Endothelial cell of umbilical vein (primary cell): ENCODE data around the gene NT5C3A. TPM values are rescaled to one million over a fixed set of nuclear protein-coding genes. Genes with fewer than 3 reads are reported as not detected.

ENCODE experiments used
- BruUV-seq: library from RNA; stranded (reverse); fragments of 400-500 nt; replicated peaks from 2 replicates; lab custom pipeline; 2021; lab: Mats Ljungman, UMichigan
- CTCF ChIA-PET: fragments of 300-600, 350-600 bp; sonication (Branson Sonifier 250); formaldehyde crosslinking; loops from one replicate; lab custom pipeline; 2021; ENCODE audit warnings: antibody characterized with exemption, inconsistent platforms; lab: Charles Lee
- POLR2A ChIA-PET: fragments of 300-600, 350-600 bp; sonication (Branson Sonifier 250); formaldehyde crosslinking; loops from one replicate; lab custom pipeline; 2021; ENCODE audit warnings: antibody characterized with exemption, inconsistent platforms; lab: Charles Lee
- DNase-seq: peaks from one replicate; pipeline ENCODE4 v3.0.0-alpha.2; 2011; ENCODE audit warnings: low read depth, low spot score
- FAIRE-seq: peaks from 2 replicates; lab custom pipeline; 2011; peaks lifted over from hg19 to GRCh38; lab: Jason Lieb, UNC
- H2AFZ ChIP-seq: 2 replicates; pipeline ENCODE4 v1.6.0; 2012; ENCODE audit warnings: low read depth, low read length, control low read depth, inconsistent platforms
- H3K27ac ChIP-seq: 2 replicates; pipeline ENCODE4 v1.5.1; 2011; ENCODE audit warnings: low read depth, mild to moderate bottlenecking, control low read depth, low read length, moderate library complexity; ENCODE audit not compliant: insufficient read depth
- H3K27me3 ChIP-seq, 2 experiments: 2 replicates each; pipeline versions ENCODE4 v1.6.0 to v1.6.1; 2011; ENCODE audit warnings: low read length in 2 of 2, mixed read lengths in 1 of 2; ENCODE audit not compliant: control insufficient read depth in 2 of 2, insufficient read depth in 2 of 2
- H3K36me3 ChIP-seq, 2 experiments: 2 replicates in 1 of 2; 3 replicates in 1 of 2; pipeline ENCODE4 v1.5.1; 2011; ENCODE audit warnings: low read length in 2 of 2, mild to moderate bottlenecking in 1 of 2, moderate library complexity in 1 of 2; ENCODE audit not compliant: control insufficient read depth in 2 of 2, insufficient read depth in 2 of 2; ENCODE audit errors: extremely low read depth in 1 of 2
- H3K4me1 ChIP-seq: 3 replicates; pipeline ENCODE4 v1.5.1; 2011; ENCODE audit warnings: mild to moderate bottlenecking, low read length; ENCODE audit not compliant: control insufficient read depth, insufficient read depth; ENCODE audit errors: extremely low read depth
- H3K4me2 ChIP-seq: 2 replicates; pipeline ENCODE4 v1.6.1; 2011; ENCODE audit warnings: low read length, control low read depth, mixed read lengths; ENCODE audit not compliant: insufficient read depth
- H3K4me3 ChIP-seq, 3 experiments: fragments of 200-600 bp in 1 of 3; sonication (generic), shearing (Covaris generic) in 1 of 3; replicated peaks in 1 of 3; 2 replicates each; pipeline ENCODE4 v1.5.1; 2011 to 2016; ENCODE audit warnings: control low read depth in 3 of 3, low read length in 3 of 3, mild to moderate bottlenecking in 2 of 3, inconsistent platforms in 1 of 3, low read depth in 1 of 3, moderate library complexity in 1 of 3; ENCODE audit not compliant: insufficient read depth in 1 of 3
- H3K79me2 ChIP-seq: 2 replicates; pipeline ENCODE4 v1.6.0; 2012; ENCODE audit warnings: low read length, inconsistent platforms; ENCODE audit not compliant: control insufficient read depth, insufficient read depth
- H3K9ac ChIP-seq: replicated peaks from 2 replicates; pipeline ENCODE3; 2011; ENCODE audit warnings: low read length, control low read depth; ENCODE audit not compliant: insufficient read depth; ENCODE audit errors: extremely low read depth
- H3K9me1 ChIP-seq: replicated peaks from 3 replicates; pipeline ENCODE4 v1.6.0; 2011; ENCODE audit warnings: mild to moderate bottlenecking, low read length; ENCODE audit not compliant: control insufficient read depth, insufficient read depth; ENCODE audit errors: extremely low read depth
- H3K9me3 ChIP-seq: replicated peaks from 2 replicates; pipeline ENCODE4 v1.5.1; 2012; ENCODE audit warnings: low read length, inconsistent platforms; ENCODE audit not compliant: control insufficient read depth, insufficient read depth
- H4K20me1 ChIP-seq: replicated peaks from 2 replicates; pipeline ENCODE3; 2011; ENCODE audit warnings: mild to moderate bottlenecking, low read length; ENCODE audit not compliant: control insufficient read depth, insufficient read depth; ENCODE audit errors: extremely low read depth
- EZH2 ChIP-seq: IDR thresholded peaks from 2 replicates; pipeline ENCODE4 v1.6.1; 2012; ENCODE audit warnings: borderline replicate concordance, low read depth, mild to moderate bottlenecking, moderate library complexity, low read length, inconsistent platforms; ENCODE audit not compliant: severe bottlenecking
- FOS ChIP-seq: IDR thresholded peaks from 2 replicates; pipeline ENCODE4 v1.6.1; 2011; ENCODE audit warnings: mild to moderate bottlenecking, low read length, moderate library complexity, borderline replicate concordance; ENCODE audit not compliant: insufficient read depth
- GATA2 ChIP-seq: IDR thresholded peaks from 2 replicates; pipeline ENCODE4 v1.7.0; 2011; ENCODE audit warnings: low read depth, mild to moderate bottlenecking, moderate library complexity, mixed read lengths, low read length; ENCODE audit not compliant: insufficient read length, insufficient read depth
- JUN ChIP-seq: IDR thresholded peaks from 2 replicates; pipeline ENCODE4 v1.6.1; 2011; ENCODE audit warnings: borderline replicate concordance, low read depth; ENCODE audit not compliant: insufficient read length, insufficient read depth
- MYC ChIP-seq: IDR thresholded peaks from one replicate; pipeline ENCODE4 v1.6.1; 2011; ENCODE audit warnings: mild to moderate bottlenecking, low read depth, low read length
- POLR2A ChIP-seq: IDR thresholded peaks from 2 replicates; pipeline ENCODE4 v1.6.1; 2012; ENCODE audit warnings: low read depth, mild to moderate bottlenecking, control low read depth, low read length
- POLR2AphosphoS5 ChIP-seq: IDR thresholded peaks from 2 replicates; pipeline ENCODE4 v1.6.1; 2012; ENCODE audit warnings: low read depth, mild to moderate bottlenecking, control low read depth, low read length, moderate library complexity; ENCODE audit not compliant: insufficient read depth
- dilution Hi-C: fragments of 300-500 bp; cut with MboI; formaldehyde crosslinking; loops from one replicate; pipeline ENCODE4 v1.15.0; 2019; ENCODE audit warnings: low sequenced_read_pairs; ENCODE audit not compliant: extremely low pct_ligation_motif_present
- intact Hi-C: fragments of 100-400 bp; cut with micrococcal nuclease; formaldehyde crosslinking; loops from one replicate; pipeline ENCODE4 v1.10.0; 2022
- polyA plus RNA-seq, 4 experiments: library from polyadenylated mRNA; depleted of rRNA in 3 of 4; stranded (reverse) in 3 of 4; unstranded in 1 of 4; fragments of >200 nt; gene quantifications; 2 replicates each; pipeline versions ENCODE4 v1.2.1 to v1.2.3, GENCODE V29; 2011 to 2012; ENCODE audit warnings: missing spikeins in 1 of 4
- total RNA-seq: library from RNA; stranded (reverse); gene quantifications from 2 replicates; pipeline ENCODE4 v1.2.3, GENCODE V29; 2021
- TF ChIP-seq, protein P1 (sequence below): IDR thresholded peaks from 2 replicates; pipeline ENCODE4 v1.6.1; 2011; ENCODE audit not compliant: insufficient read depth, insufficient read length
- TF ChIP-seq, protein P2 (sequence below), 2 donors: IDR thresholded peaks; 1 replicate in 1 of 2; 2 replicates in 1 of 2; pipeline ENCODE4 v1.5.1; 2011; ENCODE audit warnings: low read length in 2 of 2, mild to moderate bottlenecking in 2 of 2, moderate library complexity in 2 of 2, control low read depth in 1 of 2, inconsistent platforms in 1 of 2, low read depth in 1 of 2; ENCODE audit not compliant: insufficient read depth in 1 of 2; ENCODE audit errors: extremely low read depth in 1 of 2

NT5C3A gene
- total and polyA plus RNA-seq, 2 donors (not counting 3 experiments of a cell fraction or from before 2014, with no cell fraction given): 7.1 to 22.6 TPM

GRCh38 chr7:33044986-33045385 lies 17.6 kb downstream of the NT5C3A start:
- Histone ChIP-seq H3K36me3 (no peaks in the 10 kb centered on the region), H3K27ac (no peak overlapping the region), H3K9me3 (no peaks in the 10 kb centered on the region), H3K9ac (no peak overlapping the region), H3K27me3 (no peaks in the 10 kb centered on the region), H3K4me1 (peaks cover 1% of the 10 kb centered on the region), H2AFZ (no peak overlapping the region), H3K4me2 (no peak overlapping the region), H4K20me1 (peaks cover 6% of the 10 kb centered on the region), H3K9me1 (no peaks in the 10 kb centered on the region), H3K4me3 (no peak overlapping the region), H3K79me2 (peaks cover 79% of the 10 kb centered on the region)
- TF ChIP-seq POLR2A (no peak), JUN (no peak)
- dilution Hi-C loops (no loop called here), intact Hi-C loops (no loop called here)
- FAIRE-seq (no peak), DNase-seq (no peak)
- CTCF ChIA-PET: interaction anchor here (1.3 kb wide), 1 partner anchor 244 kb away, joined by 4 read pairs; no protein-coding TSS in a partner anchor
- POLR2A ChIA-PET: no interaction called here
- BruUV-seq: no TSS peak

DNA sequence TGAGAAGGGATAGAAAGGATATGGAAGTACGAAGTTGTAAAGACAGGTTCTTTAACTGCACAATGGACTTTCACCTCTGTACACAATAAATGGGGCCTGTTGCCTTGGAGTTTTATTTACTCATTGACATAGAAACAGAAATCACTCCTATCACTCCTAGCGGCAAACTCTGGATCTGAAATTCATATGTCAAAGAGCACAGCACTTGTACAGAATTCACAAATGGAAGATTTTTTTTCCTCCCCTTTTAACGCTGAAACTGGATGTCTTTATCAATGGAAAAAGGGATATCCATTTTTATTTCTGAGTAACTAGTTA lies 18.2 kb downstream of the NT5C3A start:
- no peaks in the 10 kb centered on the region for H3K9me3 ChIP-seq
- H2AFZ ChIP-seq: no peak overlapping the region
- H3K36me3 ChIP-seq: no peaks in the 10 kb centered on the region
- dilution Hi-C loops (no loop called here), intact Hi-C loops (no loop called here)
- no peaks in the 10 kb centered on the region for H3K27me3 ChIP-seq
- peaks cover 79% of the 10 kb centered on the region for H3K79me2 ChIP-seq
- H3K27ac ChIP-seq: no peak overlapping the region
- no peak overlapping the region for H3K9ac ChIP-seq
- H3K9me1 ChIP-seq: no peaks in the 10 kb centered on the region
- H3K4me2 ChIP-seq: no peak overlapping the region
- BruUV-seq: no TSS peak
- peaks cover 7% of the 10 kb centered on the region for H3K4me1 ChIP-seq
- POLR2A ChIA-PET: no interaction called here
- FAIRE-seq (no peak), DNase-seq (no peak)
- no peak overlapping the region for H3K4me3 ChIP-seq
- CTCF ChIA-PET: interaction anchor here (1.3 kb wide), 1 partner anchor 244 kb away, joined by 4 read pairs; no protein-coding TSS in a partner anchor
- H4K20me1 ChIP-seq: peaks cover 6% of the 10 kb centered on the region
- TF ChIP-seq GATA2 (no peak), JUN (no peak), FOS (no peak), MYC (no peak), POLR2A (no peak), POLR2AphosphoS5 (no peak), EZH2 (no peak)
- TF ChIP-seq, protein P1, sequence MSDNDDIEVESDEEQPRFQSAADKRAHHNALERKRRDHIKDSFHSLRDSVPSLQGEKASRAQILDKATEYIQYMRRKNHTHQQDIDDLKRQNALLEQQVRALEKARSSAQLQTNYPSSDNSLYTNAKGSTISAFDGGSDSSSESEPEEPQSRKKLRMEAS: no peak
- TF ChIP-seq, protein P2, sequence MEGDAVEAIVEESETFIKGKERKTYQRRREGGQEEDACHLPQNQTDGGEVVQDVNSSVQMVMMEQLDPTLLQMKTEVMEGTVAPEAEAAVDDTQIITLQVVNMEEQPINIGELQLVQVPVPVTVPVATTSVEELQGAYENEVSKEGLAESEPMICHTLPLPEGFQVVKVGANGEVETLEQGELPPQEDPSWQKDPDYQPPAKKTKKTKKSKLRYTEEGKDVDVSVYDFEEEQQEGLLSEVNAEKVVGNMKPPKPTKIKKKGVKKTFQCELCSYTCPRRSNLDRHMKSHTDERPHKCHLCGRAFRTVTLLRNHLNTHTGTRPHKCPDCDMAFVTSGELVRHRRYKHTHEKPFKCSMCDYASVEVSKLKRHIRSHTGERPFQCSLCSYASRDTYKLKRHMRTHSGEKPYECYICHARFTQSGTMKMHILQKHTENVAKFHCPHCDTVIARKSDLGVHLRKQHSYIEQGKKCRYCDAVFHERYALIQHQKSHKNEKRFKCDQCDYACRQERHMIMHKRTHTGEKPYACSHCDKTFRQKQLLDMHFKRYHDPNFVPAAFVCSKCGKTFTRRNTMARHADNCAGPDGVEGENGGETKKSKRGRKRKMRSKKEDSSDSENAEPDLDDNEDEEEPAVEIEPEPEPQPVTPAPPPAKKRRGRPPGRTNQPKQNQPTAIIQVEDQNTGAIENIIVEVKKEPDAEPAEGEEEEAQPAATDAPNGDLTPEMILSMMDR (IDR thresholded peaks at IDR 0.05; ENCODE audit: extremely low read depth in 1 of 2, insufficient read depth in 1 of 2, low read depth in 1 of 2, low read length in 2 of 2): no peak
